Breast epithelium (tissue), 3 donors: ENCODE measurements around the gene ADPRM.

Experiments
- POLR2A ChIP-seq: fragments of 450-650 bp; IDR thresholded peaks from one replicate; pipeline ENCODE4 v1.6.1; 2016; ENCODE audit warnings: antibody characterized with exemption, mild to moderate bottlenecking, moderate library complexity
- TF ChIP-seq, protein P1 (sequence below), 3 donors: fragments of 450-650 bp; IDR thresholded peaks; one replicate each; pipeline ENCODE4 v1.5.1; 2016 to 2017; ENCODE audit warnings: antibody characterized with exemption in 3 of 3, mild to moderate bottlenecking in 3 of 3, moderate library complexity in 3 of 3

GRCh38 chr17:10724546-10725195 lies 27.3 kb downstream of the ADPRM start:
- TF ChIP-seq, protein P1, sequence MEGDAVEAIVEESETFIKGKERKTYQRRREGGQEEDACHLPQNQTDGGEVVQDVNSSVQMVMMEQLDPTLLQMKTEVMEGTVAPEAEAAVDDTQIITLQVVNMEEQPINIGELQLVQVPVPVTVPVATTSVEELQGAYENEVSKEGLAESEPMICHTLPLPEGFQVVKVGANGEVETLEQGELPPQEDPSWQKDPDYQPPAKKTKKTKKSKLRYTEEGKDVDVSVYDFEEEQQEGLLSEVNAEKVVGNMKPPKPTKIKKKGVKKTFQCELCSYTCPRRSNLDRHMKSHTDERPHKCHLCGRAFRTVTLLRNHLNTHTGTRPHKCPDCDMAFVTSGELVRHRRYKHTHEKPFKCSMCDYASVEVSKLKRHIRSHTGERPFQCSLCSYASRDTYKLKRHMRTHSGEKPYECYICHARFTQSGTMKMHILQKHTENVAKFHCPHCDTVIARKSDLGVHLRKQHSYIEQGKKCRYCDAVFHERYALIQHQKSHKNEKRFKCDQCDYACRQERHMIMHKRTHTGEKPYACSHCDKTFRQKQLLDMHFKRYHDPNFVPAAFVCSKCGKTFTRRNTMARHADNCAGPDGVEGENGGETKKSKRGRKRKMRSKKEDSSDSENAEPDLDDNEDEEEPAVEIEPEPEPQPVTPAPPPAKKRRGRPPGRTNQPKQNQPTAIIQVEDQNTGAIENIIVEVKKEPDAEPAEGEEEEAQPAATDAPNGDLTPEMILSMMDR (IDR thresholded peaks at IDR 0.05): no peak
- TF ChIP-seq POLR2A: no peak
